ENCODE results near the gene MAL. TPM values are rescaled to one million over a fixed set of nuclear protein-coding genes. Genes with fewer than 3 reads are reported as not detected.

Gene MAL
- total and polyA plus RNA-seq, 8 donors: 3.2 to 198 (median 26.9) TPM

DNA sequence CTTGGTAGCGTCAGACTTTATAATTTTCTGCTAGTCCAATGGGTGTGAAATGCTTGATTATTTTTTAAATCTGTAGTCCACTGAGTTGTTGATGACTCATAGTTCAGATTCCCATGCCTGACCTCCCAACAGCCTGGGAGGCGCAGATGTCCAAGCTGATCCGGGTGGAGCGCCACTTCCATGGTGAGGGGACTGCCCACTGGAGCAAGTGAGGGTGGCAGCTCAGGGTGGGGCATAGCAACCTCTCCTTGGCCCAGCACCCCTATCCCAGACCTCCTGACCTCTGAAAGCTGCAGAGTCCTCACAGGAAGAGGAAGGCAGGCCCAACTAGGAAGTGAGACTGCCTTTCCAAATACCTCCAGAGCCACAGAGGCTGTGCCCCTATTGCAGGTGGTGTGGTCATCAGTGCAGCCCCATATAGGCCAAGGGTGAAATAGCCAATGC, 4.4 kb downstream of the MAL start:
- 67 to 88% (median 84%) methylated on average over 4 of the region's 4 CpGs for WGBS, 5 donors
- intact Hi-C loops (cut with DNase I; ENCODE audit: low total_unique reads): no loop called here
- TF ChIP-seq POLR2AphosphoS5 (IDR thresholded peaks at IDR 0.05): no peak
- TF ChIP-seq POLR2A (IDR thresholded peaks at IDR 0.05): no peak
- TF ChIP-seq EP300 (IDR thresholded peaks at IDR 0.05): no peak
- TF ChIP-seq, protein P1, sequence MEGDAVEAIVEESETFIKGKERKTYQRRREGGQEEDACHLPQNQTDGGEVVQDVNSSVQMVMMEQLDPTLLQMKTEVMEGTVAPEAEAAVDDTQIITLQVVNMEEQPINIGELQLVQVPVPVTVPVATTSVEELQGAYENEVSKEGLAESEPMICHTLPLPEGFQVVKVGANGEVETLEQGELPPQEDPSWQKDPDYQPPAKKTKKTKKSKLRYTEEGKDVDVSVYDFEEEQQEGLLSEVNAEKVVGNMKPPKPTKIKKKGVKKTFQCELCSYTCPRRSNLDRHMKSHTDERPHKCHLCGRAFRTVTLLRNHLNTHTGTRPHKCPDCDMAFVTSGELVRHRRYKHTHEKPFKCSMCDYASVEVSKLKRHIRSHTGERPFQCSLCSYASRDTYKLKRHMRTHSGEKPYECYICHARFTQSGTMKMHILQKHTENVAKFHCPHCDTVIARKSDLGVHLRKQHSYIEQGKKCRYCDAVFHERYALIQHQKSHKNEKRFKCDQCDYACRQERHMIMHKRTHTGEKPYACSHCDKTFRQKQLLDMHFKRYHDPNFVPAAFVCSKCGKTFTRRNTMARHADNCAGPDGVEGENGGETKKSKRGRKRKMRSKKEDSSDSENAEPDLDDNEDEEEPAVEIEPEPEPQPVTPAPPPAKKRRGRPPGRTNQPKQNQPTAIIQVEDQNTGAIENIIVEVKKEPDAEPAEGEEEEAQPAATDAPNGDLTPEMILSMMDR (IDR thresholded peaks at IDR 0.05): no peak
- peaks cover 13 to 32% (median 21%) of the 10 kb centered on the region in 4 donors for H3K4me1 ChIP-seq
- peak overlapping the region in 1 of 5 donors; percentile 36 for H3K27ac ChIP-seq
- no peaks in the 10 kb centered on the region for H3K36me3 ChIP-seq
- peaks cover 0 to 89% (median 28%) of the 10 kb centered on the region in 3 donors for H3K27me3 ChIP-seq
- no peak for DNase-seq
- no peak overlapping the region for H3K4me3 ChIP-seq
- no peaks in the 10 kb centered on the region for H3K9me3 ChIP-seq

DNA sequence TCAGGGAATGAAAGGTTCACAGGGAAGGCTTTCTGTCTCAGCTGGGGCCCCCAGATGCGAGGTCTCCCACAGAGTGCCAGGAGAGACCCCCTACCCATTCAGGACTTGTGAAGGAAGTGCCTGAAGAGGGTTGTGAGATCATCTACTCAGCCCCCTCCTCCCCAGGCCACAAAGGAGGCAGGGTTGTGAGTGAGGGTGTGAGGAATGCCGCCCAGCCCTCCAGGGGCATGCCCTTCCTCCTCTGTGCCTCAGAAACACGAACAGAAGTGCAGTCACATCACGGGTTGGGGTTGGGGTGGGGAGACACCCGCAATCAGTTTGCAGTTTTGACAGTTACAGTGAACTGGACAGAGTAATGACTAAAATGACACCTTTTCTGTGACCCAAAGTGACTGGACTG, 5.0 kb downstream of the MAL start:
- WGBS, 5 donors: 46 to 55% (median 49%) methylated on average over 5 of the region's 5 CpGs
- no peak for TF ChIP-seq POLR2AphosphoS5 (IDR thresholded peaks at IDR 0.05)
- TF ChIP-seq POLR2A (IDR thresholded peaks at IDR 0.05): no peak
- no peak for TF ChIP-seq EP300 (IDR thresholded peaks at IDR 0.05)
- TF ChIP-seq, protein P1 (IDR thresholded peaks at IDR 0.05): no peak
- Histone ChIP-seq H3K27ac (peak overlapping the region in 1 of 5 donors; percentile 36), H3K9me3 (no peaks in the 10 kb centered on the region), H3K27me3 (peaks cover 0 to 85% (median 22%) of the 10 kb centered on the region in 3 donors), H3K4me1 (peaks cover 11 to 26% (median 15%) of the 10 kb centered on the region in 4 donors), H3K36me3 (no peaks in the 10 kb centered on the region), H3K4me3 (no peak overlapping the region)
- intact Hi-C loops (cut with DNase I; ENCODE audit: low total_unique reads): no loop called here
- no peak for DNase-seq

DNA sequence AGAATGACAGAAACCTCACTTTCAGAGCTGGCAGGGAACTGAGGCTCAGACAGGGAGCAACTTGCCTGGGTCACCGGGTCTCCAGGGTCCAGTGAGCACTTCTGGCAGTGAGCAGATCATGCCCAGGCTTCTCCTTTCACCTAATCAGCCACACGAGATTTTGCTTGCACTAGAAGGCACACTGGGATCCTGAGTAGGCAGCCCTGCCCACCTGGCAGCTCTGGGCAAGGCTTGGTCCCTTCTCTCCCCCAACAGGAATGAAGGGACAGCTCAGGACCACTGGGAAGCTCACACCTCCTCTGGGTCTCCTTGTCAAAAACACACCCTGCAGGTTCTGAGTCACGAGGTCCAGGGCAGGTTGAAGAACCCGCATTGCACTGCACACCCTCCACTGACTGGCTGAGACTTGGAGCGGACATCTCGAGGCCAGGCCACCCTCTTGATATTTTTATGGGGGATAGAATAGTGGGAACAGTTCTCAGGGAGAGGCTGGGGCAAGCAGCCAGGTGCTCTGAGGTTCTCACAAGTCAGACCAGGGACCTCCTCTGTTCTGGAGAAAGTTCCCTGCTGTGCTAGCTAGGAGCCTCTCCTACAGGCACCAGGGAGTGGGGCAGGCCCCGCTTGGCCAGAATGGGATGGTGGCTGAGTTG, 5.7 kb downstream of the MAL start:
- H3K9me3 ChIP-seq: no peaks in the 10 kb centered on the region
- H3K36me3 ChIP-seq: no peaks in the 10 kb centered on the region
- H3K4me1 ChIP-seq: peaks cover 5 to 19% (median 8%) of the 10 kb centered on the region in 4 donors
- no peak for DNase-seq
- TF ChIP-seq EP300 (IDR thresholded peaks at IDR 0.05) (no peak), POLR2AphosphoS5 (IDR thresholded peaks at IDR 0.05) (no peak), POLR2A (IDR thresholded peaks at IDR 0.05) (no peak)
- TF ChIP-seq, protein P1 (IDR thresholded peaks at IDR 0.05): no peak
- no peak overlapping the region for H3K27ac ChIP-seq
- intact Hi-C loops (cut with DNase I; ENCODE audit: low total_unique reads): no loop called here
- H3K4me3 ChIP-seq: no peak overlapping the region
- WGBS, 5 donors: 42 to 65% (median 57%) methylated on average over 6 to 7 of the region's 7 CpGs
- peaks cover 0 to 78% (median 15%) of the 10 kb centered on the region in 3 donors for H3K27me3 ChIP-seq

DNA sequence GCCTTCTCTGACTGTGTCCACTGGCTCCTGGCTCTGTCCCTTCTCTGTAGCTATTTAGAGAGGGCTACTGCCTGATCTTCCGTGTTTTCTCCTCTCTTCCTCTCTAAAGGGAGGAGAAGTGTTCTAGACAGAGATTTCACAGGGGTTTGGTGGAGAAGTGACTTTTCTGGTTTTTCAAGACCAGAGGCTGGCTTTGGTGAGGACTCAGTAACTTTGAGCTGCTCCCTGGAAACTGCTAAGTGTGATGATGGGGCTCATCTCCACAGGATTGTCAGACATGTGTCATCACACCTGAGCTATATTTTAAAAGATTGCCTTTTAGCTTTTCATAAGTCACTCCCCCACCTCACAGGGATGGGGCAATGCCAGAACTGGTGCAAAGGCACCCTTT, 6.2 kb downstream of the MAL start:
- 31 to 60% (median 44%) methylated on average over 1 of the region's 1 CpG for WGBS, 5 donors

More for the DNA sequence above, 6.2 kb downstream of the MAL start:
- Histone ChIP-seq H3K27ac (no peak overlapping the region), H3K4me1 (peaks cover 0 to 14% (median 3%) of the 10 kb centered on the region in 4 donors), H3K4me3 (no peak overlapping the region), H3K36me3 (no peaks in the 10 kb centered on the region), H3K9me3 (no peaks in the 10 kb centered on the region), H3K27me3 (peaks cover 0 to 73% (median 10%) of the 10 kb centered on the region in 3 donors)
- intact Hi-C loops (cut with DNase I; ENCODE audit: low total_unique reads): no loop called here
- DNase-seq: peak in 1 of 2 donors; percentile 46
- no peak for TF ChIP-seq POLR2A (IDR thresholded peaks at IDR 0.05)
- no peak for TF ChIP-seq POLR2AphosphoS5 (IDR thresholded peaks at IDR 0.05)
- TF ChIP-seq, protein P1 (IDR thresholded peaks at IDR 0.05): no peak
- no peak for TF ChIP-seq EP300 (IDR thresholded peaks at IDR 0.05)

Measured in stomach (tissue), 9 donors.